IPS DF 4.7 (cell line): Measurements from ENCODE around the gene MARK4.
"Not testable (repeated sequence)": the region's sequence is repeated elsewhere in the genome, so short reads cannot be mapped to it uniquely, and the experiment has no call there.

Experiments used
- DNase-seq: peaks from one replicate; pipeline ENCODE4 v3.0.0-alpha.2; 2013; ENCODE audit warnings: low spot score; ENCODE audit errors: extremely low read depth

MARK4 gene

DNA sequence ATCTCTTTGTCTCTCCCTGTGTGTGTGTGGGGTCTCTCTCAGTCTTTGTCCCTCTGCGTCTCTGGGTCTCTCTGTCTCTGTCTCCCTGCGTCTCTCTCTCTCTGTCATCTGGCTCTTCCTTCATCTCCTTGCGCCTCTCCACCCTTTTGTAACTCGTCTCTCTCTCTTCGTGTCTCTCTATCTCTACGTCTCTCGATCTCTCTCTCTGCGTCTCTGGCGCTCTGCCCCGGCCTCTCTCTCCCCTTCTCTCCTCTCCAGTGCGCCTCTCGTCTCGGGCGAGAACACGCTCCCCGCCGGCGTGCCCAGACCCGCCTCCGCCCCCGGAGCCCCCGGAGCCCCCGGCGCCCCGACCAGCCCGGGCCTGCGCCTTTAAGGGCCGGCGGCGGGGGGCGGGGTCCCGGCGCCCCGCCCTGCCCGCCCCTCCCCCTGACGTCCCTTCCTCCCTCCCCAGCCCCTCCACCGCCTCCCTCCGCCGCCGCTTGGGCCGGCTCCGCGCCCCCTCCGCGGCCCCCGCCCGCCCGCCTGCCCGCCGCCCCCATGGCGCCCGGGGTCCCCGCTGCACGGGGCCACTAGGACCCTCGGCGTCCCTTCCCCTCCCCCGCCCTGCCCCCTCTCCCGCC lies at the start of gene MARK4:
Gene MARK4 (plus strand): TSS at position 440 of the 620 bp plus-strand sequence. CDS start 318 bp downstream, outside the sequence.
- no peak for DNase-seq

DNA sequence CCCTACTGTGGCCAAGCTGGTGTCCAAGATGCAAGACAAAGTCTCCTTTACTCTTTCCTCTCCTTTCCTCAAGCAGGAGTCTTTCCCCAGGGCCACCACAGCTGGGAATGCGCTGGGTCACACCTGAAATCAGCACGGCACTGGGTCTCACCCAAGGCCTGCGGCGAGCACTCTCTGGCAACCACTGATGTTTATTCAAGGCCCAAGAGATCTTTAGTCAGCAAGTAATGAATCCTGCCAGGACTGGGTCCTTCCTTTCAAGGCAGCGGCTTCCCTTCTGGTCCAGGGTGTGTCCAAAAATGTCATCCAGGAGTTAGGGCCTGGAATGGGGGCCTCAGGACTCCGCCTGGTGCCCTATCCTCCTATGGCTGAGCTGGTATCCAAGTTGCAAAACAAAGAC lies 48.4 kb upstream of the MARK4 start:
- no peak for DNase-seq

- no peak for DNase-seq
Measured at GRCh38 chr19:45205810-45206209, 45.3 kb upstream of the MARK4 start.

DNA sequence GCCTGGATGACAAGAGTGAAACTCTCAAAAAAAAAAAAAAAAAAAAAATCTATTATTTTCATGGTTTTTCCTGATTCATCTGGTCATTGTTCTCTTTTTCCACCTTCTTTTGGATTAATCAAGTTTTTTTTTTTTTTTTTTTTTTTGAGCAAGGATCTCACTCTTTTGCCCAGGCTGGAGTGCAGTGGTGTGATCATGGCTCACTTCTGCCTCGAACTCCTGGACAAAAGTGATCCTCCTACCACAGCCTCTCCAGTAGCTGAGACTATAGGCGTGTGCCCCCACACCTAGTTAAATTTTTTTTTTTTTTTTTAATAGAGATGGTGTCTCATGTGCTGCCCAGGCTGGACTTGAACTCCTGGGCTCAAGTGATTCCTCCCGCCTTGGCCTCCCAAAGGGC lies 44.7 kb upstream of the MARK4 start:
- no peak for DNase-seq

- DNase-seq = no peak
Measured at GRCh38 chr19:45211751-45212381, 39.2 kb upstream of the MARK4 start.

- no peak for DNase-seq
Measured at GRCh38 chr19:45213031-45213430, 38.0 kb upstream of the MARK4 start.

- DNase-seq = no peak
Measured at GRCh38 chr19:45215391-45216191, 35.5 kb upstream of the MARK4 start.

DNA sequence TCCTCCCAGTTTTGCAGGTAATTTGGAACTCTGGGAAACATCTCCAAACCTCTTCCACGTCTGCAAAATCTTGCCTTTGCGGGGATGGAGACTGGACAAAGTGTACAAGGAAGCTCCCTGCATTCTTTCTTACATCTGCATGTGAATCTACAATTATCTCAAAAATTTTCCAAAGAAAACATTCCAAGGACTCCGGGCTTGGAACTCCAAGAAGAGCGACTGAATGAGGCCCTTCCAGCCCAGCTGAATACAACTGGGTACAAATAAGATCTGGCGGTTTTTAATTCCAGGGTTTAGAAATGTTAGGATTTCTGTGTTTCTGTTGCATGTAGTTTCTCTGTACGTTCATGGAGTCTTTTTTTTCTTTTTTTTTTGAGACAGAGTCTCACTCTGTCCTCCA lies 34.4 kb upstream of the MARK4 start:
- no peak for DNase-seq

DNA sequence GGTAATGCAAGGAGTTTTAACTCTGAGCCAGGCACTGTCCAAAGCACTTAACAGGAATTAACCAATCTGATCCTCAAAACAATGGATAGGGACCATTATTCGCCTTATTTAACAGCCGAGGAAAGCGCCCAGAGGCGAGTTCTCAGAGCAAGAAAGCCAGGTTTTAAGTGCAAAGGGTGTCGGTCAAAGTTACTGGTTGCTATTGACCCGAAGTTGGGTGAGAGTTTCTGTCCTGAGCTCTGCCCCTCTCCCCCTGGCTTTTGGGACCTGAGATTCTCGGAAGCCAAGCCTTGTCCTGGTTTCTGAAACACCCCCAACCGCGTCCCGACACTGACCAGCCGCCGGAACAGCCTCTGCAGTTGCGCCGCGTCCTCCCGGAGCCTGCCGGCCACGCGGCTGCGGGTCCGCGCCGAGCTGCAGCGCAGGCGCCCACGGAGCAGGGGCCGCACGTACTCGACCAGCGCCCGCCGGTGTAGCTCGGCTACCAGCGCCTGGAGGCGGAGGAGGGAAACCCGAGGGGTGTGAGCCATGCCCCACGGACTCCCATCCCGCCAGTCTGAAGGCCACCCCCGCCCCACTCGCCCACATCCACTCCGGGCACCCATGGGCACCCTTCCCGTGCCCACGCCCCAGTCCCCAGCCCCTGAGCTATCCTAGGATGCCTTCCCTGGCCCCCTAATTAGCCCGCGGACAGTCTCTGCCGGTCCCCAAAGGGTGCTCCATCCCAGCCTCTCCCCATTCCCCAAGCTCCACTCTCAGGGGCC lies 33.7 kb upstream of the MARK4 start:
- no peak for DNase-seq

DNA sequence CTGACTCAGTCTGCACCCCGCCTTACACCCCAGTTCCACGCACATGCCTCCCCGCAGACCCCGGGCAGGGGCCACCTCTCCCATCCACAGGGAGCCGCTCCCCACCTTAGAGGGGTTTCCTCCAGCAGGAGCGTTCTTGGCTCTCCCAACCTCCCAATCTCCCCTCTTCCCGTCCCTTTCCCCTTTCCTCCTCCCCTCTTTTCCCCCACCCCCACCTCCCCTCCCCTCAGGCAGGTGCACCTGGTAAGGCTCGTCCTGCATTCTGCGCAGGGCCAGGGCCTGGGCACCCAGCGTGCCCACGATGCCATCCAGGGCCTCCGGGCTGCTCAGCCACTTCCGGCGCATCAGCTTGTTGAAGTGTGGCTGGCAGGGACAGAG lies 33.1 kb upstream of the MARK4 start:
- DNase-seq = no peak

- DNase-seq = no peak
Measured at GRCh38 chr19:45218426-45218825, 32.6 kb upstream of the MARK4 start.

GRCh38 chr19:45218911-45219743 lies 31.9 kb upstream of the MARK4 start:
- no peak for DNase-seq

DNA sequence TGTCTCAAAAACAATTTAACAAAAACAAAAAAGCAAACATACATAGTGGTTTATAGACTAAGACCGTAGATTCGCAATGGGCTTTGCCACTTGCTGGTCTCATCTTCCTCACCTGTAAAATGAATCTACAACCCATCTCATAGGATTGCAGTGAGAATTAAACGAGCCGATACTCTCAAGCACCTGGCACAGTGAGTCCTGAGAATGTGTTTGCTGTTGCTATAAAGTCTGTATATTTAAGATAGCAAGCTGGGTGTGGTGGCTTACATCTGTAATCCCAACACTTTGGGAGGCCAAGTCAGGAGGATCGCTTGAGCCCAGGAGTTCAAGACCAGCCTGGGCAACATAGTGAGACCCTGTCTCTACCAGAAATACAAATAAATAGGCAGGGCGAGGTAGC lies 28.3 kb upstream of the MARK4 start:
- no peak for DNase-seq

GRCh38 chr19:45223879-45224278 lies 27.2 kb upstream of the MARK4 start:
- DNase-seq = no peak

DNA sequence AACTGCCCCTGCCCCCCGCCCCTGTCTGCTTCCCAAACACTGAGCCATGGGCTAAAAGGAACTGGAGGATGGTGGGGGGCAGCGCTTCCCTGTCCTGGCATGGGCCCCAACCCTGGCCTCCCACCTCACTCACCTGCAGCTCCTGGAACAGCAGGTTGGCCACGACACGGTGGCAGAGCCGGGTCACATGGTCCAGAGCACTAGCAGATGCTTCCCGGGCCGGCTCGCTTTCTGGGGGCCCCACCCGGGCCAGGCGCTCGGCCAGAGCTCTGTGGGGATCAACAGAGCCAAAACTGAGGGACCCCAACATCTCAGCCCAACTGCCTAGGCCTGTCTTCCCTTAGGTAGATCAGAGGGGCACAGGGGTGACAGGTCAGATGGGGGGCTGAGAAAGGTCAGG lies 26.4 kb upstream of the MARK4 start:
- DNase-seq = no peak

- DNase-seq = not testable (repeated sequence)
Measured at GRCh38 chr19:45229056-45229455, 22.0 kb upstream of the MARK4 start.

DNA sequence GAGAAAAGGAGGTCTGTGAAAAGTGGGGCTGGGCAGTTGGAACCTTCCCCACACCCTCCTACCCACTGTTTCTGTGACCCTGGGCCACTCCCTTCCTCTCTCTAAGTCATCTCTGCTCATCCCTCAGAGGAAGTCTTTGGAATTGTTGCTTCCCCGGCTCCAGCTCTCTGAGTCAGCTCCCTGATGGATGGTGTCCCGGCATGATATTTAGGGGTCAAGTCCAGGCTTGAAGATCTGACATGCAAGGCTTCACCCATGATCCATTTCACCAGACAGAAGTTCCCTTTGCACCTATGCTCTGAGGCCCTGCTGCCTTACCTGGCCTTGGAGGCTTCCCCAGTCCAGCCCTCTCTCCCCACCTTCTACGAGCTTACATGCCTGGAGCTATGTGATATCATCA lies 19.2 kb upstream of the MARK4 start:
- DNase-seq = no peak

DNA sequence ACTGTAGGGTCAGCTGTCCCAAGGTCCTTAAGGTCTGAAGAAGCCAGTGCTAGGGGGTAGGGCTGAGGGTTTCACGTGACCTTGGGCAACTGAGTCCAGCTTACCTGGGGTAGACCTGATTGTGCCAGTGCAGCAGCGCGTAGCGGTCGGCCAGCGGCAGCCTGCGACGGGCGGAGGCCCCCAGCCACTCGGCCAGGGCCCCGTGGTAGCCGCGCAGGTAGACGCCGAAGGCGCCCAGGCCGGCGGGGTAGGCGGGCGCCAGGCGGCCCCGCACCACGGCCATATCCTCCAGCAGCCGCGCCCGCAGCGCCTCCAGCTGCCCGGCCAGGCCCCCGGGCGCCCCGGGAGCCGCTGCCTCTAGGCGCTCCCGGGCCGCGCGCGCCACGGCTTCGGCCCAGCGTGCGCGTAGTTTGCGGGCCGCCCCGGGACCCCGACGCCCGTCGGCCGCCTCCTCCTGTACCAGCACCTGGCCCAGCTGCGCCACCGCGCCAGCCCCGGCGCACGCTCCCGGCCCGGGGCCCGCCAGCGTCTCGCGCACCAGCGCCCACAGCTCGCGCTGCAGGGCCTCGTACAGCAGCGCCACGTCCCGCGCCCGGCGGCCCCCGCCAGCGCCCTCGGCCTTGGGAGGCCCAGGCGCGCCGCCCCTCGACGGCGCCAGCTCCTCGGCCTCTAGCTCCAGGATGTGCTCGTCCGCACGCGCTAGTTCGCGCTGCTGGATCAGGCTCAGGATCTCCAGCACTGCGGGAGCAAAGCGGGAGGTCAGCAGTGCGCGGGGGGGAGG lies 16.8 kb upstream of the MARK4 start:
- DNase-seq = no peak

GRCh38 chr19:45235485-45235884 lies 15.6 kb upstream of the MARK4 start:
- no peak for DNase-seq

GRCh38 chr19:45238556-45238955 lies 12.5 kb upstream of the MARK4 start:
- DNase-seq = no peak
